ENCODE data around the gene HEATR5A.

The HEATR5A gene

GRCh38 chr14:31435276-31435675, 14.9 kb upstream of the HEATR5A start:
- TF ChIP-seq CTCF (conservative IDR thresholded peaks at IDR 0.05) = no peak
- H3K27ac ChIP-seq = no peak overlapping the region

- TF ChIP-seq CTCF (conservative IDR thresholded peaks at IDR 0.05) = no peak
- no peak overlapping the region for H3K27ac ChIP-seq
These were observed 10.4 kb upstream of the HEATR5A start for GRCh38 chr14:31430634-31431264.

- no peak for TF ChIP-seq CTCF (conservative IDR thresholded peaks at IDR 0.05)
- H3K27ac ChIP-seq = no peak overlapping the region
These were observed 9.4 kb upstream of the HEATR5A start for GRCh38 chr14:31429791-31430190.

- no peak for TF ChIP-seq CTCF (conservative IDR thresholded peaks at IDR 0.05)
- no peak overlapping the region for H3K27ac ChIP-seq
These were observed 7.7 kb upstream of the HEATR5A start for GRCh38 chr14:31428011-31428410.

- no peak for TF ChIP-seq CTCF (conservative IDR thresholded peaks at IDR 0.05)
- no peak overlapping the region for H3K27ac ChIP-seq
These were observed 6.3 kb upstream of the HEATR5A start for GRCh38 chr14:31426663-31427062.

- TF ChIP-seq CTCF (conservative IDR thresholded peaks at IDR 0.05) = no peak
These were observed 5.6 kb upstream of the HEATR5A start for GRCh38 chr14:31425905-31426304.

GRCh38 chr14:31421200-31421599, 850 bp upstream of the HEATR5A start:
- no peak for TF ChIP-seq CTCF (conservative IDR thresholded peaks at IDR 0.05)
- H3K27ac ChIP-seq = peak overlapping the region; percentile 69

More at GRCh38 chr14:31425905-31426304, 5.6 kb upstream of the HEATR5A start:
- no peak overlapping the region for H3K27ac ChIP-seq

Data from VCaP (cell line).